GM19240 (cell line): ENCODE data around the gene VPS37C.

Source experiments
- DNase-seq: peaks from one replicate; pipeline ENCODE4 v3.0.0; 2011; ENCODE audit warnings: low spot score; ENCODE audit not compliant: insufficient read length

Gene VPS37C

DNA sequence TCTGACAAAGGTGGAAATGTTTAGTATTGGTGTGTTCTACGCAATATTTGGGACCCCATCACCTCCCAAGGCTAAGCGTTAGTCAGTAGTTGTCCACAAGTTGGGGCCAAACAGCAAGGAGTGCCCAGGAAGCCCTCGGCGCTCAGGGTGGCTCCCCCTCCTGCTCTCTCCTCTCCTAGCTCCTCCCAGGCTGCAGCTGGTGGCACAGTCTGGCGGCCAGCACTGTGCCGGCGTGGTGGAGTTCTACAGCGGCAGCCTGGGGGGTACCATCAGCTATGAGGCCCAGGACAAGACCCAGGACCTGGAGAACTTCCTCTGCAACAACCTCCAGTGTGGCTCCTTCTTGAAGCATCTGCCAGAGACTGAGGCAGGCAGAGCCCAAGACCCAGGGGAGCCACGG lies 42.2 kb downstream of the VPS37C start:
- no peak for DNase-seq

DNA sequence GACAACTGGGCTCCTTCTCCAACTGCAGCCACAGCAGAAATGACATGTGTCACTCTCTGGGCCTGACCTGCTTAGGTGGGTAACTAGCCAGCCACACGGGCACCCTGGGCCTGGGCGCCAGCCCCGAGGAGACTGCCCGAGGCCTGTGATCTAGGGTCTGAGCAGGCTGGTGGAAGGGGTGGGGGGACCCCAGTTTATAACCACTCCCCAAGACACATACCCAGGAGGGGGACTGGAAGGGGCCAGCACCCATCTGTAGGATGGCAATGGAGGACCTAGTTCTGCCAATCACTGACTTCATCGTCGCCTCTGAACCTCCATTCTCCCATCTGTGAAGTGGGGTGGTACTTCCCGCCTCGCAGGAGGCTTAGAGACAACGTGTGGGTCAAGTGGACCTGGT lies 42.8 kb downstream of the VPS37C start:
- no peak for DNase-seq

DNA sequence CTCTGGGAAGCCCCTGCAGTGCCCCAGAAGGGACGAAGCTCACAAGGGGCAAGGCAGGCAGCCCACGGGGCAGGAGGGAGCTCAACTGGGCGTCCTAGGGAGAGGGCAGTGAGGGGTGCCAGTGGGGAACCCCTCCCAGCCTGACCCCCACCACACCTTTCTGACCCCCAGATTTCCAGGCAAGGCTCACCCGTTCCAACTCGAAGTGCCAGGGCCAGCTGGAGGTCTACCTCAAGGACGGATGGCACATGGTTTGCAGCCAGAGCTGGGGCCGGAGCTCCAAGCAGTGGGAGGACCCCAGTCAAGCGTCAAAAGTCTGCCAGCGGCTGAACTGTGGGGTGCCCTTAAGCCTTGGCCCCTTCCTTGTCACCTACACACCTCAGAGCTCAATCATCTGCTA lies 43.2 kb downstream of the VPS37C start:
- DNase-seq = no peak

DNA sequence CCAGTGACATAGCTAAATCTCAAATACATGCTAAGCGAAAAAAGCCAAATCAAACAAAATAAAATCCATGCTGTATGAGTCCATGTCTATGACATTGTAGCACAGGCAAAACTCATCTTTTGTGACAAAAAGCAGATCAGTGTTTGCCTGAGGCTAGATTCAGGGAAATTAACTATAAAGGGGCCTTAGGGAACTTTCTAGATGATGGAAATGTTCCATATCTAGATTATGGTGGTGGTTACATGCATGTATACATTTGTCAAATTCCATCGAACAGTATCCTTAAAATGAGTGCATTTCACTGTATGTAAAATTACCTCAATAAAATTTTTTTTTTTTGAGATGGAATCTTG lies 44.1 kb downstream of the VPS37C start:
- DNase-seq = no peak

DNA sequence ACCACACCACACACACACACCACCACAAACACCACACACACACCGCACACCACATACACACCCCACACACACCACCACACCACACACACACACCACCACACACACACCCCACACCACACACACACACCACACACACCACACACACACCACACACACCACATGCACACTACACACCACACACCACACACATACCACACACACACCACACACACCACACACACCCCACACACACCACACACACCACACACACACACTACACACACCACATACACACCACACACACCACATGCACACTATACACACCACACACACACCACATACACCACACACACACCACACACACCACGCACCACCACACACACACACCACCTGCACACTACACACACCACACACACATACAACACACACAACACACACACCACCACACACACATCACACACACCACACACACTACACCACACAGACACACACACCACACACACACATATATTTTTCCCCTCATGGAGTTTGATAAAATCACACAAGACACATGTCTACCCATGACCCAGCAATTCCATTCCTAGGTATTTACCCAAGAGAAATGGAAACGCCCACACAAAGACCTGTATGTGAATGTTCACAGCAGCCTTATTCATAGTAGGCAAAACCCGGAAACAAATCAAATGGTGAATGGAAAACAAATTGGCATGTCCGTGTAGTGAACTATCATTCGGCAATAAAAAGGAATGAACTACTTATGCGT lies 44.6 kb downstream of the VPS37C start:
- no peak for DNase-seq

DNA sequence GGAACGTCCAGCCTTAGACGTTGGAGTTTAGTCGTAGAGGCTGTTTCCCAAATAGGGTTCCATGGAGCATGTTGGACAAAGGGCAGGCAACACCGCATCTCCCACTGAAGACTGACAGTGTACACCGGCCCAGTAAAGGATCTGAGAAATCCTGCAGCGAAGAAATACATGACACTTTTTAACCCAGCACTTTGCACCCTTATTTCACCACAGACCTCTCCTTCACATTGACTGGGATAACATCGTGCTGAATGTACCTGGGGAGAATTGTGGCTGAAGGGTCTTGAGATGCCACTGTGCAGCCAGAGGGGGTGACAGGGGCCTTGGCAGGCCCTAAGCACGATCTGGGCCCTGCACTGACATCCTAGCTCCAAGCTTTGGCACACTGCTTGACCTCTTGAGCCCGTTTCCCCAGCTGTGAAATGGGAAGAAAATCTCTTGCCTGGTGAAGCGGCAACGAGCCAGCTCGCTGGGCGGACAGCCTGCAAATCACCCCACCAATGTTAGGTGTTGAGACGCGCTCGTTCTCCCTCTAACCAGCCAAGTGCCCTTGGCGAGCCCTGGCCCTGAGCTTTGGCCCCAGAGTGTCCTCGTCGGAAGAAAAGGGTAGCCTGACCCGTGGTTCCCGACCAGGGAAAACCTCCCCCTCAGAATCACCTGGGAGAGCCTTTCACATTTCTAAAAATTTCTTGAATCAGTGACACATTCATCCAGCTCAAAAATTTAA lies 45.6 kb downstream of the VPS37C start:
- DNase-seq = no peak

DNA sequence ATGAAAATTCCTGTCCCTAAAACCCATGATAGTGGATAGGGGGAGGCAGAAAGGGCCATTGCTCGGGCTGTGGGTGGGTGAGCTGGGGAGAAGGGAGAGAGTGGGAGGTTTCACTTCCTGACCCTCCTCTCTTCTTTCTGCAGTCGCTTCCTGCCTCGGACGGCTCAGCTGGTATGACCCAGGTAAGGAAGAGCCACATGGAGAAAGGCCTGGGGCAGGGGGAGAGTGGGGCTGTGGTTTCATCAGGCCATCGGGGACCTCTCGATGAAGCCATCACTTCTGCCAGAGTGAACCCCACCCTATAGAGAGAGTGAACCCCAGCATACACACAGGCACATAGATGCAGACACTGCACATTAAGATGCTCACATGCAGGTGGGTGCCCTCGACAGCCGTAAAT lies 46.3 kb downstream of the VPS37C start:
- no peak for DNase-seq

DNA sequence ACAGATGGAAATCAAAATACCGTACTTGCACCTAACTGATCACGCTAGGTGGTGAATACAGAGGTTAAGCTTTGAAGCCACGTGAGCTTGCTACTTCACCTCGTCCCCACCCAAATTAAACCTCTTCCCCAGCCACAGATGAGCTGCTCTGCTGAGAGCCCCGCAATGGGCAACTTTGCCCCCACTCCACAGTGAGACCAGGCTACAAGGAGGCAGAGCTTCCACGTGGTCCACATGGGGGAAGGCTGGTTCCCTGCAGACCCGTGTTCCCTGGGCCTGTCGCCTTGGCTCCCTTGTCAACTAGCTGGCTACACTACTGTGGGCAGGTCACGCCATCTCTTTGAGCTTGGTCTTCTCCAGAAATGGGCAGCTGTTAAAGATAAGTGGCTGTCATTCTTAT lies 48.0 kb downstream of the VPS37C start:
- DNase-seq = no peak

DNA sequence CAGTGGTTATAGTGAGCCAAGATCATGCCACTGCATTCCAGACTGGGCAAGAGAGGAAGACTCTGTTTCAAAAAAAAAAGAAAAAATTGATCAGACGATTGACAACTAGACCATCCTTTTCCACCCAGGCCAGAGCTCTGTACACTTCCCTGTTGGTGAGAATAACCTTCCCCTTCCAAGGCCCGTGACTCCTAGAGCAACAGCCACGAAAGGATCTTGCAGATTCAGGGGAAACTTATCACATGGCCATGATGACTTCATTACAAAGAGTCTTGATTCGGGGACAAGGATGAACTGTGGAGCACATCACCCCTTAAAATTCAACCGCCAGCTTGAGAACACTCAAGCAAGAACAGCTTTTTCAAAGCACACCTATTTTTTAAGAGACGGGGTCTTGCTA lies 48.7 kb downstream of the VPS37C start:
- DNase-seq = no peak

DNA sequence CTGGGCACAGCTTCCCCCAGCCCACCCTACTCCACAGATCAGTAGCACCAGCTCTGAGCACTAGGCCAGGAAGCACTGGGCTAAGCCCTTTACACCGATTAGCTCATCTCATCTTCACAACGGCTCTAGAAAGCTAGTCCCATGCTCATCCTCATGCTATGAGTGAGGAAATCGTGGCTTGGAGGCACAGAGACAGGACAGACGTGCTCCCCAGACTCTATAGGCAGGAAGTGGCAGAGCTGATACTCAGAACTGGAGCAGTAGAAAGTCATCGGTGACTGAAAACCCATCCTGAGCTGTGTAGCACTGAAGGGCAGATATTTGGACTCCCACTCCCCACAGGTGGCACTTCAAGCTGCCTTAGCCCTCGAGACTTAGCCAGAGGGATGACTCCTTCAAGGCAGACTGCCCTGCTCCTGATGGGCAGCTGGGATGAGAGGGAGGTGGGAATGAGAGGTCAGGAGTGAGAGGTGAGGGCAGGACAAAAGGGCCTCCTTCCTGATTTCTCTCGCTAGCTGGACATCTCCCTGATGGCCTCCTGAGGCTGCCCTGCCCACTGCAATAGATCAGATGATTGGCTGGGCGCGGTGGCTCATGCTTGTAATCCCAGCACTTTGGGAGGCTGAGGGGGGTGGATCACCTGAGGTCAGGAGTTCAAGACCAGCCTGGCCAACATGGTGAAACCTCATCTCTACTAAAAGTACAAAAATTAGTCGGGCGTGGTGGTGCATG lies 49.3 kb downstream of the VPS37C start:
- no peak for DNase-seq

DNA sequence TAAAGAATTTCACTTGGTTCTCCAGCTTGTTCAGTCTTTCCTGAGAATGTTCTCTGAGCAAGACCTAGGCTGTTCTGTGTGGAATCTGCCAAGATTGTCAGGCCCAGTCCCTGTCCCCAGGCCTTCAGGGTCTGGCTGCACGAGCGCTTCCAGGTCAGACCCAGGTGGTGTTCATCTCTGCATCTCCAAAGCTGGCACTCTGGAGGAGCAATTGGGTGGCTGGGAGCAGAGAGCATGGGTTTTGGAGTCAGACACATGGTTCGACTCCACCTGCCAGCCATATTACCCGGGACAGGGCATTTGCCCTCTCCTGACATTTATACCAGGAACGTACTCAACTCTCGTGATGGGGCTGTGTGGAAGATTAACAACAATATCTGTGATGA lies 50.2 kb downstream of the VPS37C start:
- no peak for DNase-seq

DNA sequence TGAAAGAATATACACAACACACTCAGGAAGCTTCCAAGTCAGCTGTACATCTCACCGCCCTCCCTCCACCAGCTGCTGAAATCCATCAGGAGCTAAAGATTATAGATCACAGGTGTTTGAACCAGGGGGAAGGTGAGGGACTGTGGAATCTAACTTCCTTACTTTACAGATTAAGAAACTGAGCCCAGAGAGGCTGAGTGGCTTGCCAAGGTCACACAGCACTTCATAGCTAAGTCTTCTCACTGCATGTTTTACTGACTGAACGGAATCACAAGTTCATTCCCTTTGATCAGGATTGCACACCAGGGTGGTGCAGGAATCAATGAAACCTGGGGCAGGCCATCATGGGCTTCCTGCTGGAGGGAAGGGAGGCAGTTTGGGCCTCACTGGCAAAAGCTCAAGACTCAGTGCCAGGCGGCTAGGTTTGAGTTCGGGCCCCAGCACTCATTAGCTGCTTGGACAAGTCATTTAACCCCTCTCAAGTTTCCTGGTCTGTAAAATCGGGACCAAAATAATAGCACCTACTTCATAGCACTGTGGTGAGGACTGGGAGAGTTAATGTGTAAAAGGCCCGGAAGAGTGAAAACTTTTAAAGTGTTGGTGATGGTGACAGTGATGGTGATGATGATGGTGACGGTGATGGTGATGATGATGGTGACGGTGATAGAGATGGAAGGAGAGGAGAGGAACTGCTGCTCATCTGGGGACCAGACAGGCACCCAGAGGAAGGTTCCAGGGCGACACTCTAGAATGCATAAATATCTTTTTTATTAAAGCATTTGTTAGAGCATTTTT lies 50.8 kb downstream of the VPS37C start:
- DNase-seq = no peak

DNA sequence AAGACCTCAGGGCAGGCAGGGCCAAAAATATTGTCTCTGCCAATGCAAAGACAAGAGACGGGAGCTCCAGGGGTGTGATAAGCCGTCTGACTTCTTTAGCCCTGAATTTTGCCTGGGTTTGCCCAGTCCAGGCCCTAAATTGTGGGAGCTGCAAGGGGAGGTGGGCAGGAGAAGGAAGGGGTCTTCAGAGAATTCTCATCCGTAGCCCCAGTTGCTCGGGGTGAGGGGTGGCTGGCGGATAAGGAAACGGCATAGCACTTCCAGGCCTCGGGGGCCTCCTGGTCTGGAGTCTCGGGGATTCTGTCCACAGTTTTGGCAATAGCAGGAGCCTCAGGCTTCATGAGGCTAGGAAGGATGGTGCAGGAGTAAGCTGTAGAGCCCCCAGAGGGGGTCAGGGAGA lies 51.6 kb downstream of the VPS37C start:
- DNase-seq = no peak

DNA sequence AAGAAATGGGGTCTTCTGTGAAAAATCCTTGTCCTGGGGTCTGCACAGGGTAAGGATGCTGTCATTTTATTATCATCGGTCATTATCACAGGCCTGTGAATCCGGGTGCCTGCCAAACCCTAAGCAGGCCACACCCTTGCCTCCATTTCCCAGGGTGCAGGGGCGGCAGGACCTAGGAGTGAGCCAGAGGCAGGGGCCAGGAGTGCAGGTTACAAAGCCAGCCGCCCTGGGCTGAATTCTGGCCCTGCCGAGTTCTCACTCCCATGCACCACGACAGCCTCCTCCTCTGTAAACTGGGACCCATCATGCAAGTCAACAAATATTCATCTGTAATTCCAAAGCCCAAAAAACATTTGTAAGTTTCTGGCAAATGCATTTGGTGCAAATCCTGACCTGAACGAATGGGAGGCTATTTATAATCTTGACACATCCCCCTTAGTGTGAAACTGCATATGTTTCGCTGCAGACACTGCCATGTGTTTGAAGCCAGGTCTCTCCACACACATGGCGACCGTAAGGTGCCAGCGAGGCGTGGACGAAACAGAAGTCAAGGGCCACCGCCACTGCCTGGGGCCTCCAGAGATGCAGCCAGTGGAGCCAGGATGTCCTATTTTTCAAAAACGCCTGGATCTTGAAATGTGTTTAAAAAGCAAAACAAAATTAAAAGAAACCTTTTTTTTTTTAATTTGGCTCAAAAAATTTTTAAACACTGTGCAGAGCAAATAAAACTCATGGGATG lies 52.2 kb downstream of the VPS37C start:
- no peak for DNase-seq

DNA sequence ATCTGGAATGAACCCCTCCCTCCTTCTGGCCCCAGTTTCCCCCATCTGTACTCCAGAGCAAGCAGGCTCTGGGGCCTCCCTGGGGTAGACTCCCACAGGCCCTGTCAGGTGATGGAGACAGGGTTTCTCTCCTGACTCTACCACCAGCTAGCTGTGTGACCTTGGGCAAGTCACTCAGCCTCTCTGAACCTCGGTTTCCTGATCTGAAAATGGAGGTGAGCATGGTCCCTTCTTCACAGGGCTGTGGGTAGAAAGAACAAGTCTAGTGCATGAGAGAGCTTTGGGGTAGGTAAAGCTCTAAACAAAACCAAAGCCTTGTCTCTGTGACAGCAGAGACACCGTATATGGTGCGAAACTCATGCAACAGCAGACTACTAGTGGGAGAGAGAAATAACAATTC lies 53.3 kb downstream of the VPS37C start:
- no peak for DNase-seq

DNA sequence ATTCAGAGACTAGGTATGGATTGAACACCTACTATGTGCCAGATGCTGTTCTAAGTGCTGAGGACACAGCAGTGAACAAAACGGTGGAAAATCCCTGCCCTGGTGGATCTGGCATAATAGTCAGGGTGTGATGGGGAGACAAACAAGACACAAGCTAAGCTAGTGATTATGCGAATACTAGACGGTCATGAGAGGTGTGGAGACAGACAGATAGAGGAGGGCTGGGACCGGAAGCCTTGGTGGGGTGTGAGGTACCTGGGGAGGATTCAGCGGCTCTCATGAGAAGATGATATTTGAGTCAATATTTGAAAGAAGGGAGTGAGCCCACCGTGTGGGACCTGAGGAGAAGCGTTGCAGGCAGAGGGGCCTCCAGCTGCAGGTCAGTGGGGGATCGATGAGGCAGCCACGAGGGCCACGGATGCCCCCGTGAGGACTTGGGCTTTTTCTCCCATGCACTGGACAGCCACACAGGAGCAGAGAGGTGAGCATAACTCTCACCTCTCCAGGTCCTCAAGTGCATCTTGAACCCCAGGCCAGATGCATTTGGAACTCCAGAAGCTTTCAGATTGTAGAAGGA lies 54.2 kb downstream of the VPS37C start:
- no peak for DNase-seq

DNA sequence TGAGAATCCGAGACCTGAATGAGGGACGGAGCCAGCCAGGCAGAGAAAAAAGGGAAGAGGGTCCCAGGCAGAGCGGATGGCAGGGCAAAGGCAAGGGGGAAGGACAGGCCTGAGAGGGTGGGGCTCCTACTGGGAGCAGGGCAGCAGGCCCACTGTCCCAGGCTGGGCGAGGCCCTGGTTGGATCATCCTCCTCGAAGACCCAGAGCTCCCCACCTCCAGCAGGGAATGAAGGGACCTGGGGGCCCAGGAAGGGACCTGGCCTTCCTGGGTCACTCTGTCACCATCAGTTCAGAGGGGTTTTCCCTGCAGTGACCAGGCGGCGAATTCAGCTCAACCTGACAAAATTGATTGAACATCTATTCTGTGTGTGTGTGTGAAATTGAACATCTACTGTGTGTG lies 54.9 kb downstream of the VPS37C start:
- no peak for DNase-seq

DNA sequence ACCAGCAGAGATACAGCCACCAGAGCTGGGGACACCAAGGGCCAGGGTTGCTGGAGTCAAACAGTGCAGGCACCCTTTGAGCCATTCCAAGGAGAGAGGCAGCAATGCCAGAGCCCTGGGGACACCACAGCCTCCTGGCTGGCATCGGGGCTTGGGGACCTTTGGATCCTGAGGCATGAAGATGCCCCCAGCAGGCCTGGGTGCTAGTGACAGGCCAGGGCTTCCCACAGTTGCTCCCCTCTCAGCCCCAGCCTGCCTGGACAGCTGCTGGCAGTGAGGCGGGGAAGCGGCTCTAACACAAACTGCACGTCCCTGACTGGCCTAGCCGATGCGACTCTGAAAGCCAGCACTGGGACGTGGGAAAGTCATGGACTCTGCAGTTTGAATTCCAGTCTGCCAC lies 56.3 kb downstream of the VPS37C start:
- DNase-seq = no peak

DNA sequence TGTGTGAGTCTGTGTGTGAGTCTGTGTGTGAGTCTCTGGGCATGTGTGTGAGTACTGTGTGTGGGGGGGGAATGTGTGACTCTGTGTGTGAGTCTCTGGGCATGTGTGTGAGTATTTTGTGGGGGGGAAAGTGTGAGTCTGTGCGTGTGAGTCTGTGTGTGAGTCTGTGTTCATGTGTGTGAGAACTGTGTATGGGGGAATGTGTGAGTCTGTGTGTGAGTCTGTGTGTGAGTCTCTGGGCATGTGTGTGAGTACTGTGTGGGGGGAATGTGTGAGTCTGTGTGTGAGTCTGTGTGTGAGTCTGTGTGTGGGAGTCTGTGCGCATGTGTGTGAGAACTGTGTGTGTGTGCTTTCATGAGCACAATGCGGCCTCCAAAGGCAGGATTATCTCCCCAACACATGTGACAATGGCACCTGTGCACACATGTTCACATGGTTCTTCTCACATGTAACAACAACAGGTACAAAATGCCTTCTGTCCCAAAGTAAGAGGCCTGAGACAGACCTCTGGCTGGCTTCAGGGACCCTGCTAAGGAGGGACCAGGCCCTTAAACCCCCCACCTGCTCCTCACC lies 57.3 kb downstream of the VPS37C start:
- DNase-seq = no peak
